ENCODE measurements around the gene MSH4.

GRCh38 chr1:75797273-75797588 lies 549 bp downstream of the MSH4 start:
- TF ChIP-seq EZH2 (IDR thresholded peaks at IDR 0.05) (no peak), POLR2AphosphoS5 (IDR thresholded peaks at IDR 0.05; ENCODE audit: borderline replicate concordance, low read depth, low read length) (no peak; the same call in 1 of the 2 replicates), FOXP2 (optimal IDR thresholded peaks at IDR 0.05; ENCODE audit: control extremely low read depth, extremely low read length, insufficient read depth) (no peak)
